ENCODE data around the gene MINDY2.
"Not testable (repeated sequence)": the region's sequence is repeated elsewhere in the genome, so short reads cannot be mapped to it uniquely, and the experiment has no call there.

The MINDY2 gene

DNA sequence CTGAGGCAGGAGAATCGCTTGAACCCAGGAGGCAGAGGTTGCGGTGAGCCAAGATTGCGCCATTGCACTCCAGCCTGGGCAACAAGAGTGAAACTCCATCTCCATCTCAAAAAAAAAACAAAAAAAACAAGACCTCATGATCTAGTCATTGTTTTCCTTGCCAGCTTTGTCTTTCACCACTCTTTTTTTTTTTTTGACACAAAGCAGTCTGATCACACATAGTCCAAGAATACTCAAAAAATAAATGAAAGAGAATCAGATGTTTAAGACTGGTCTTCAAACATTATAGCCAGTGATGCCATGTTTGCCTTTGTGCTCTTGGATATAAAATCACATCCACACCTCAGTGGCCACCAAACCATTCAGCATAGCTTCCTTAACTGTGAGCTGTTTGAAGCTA lies 15.8 kb upstream of the MINDY2 start:
- DNase-seq (ENCODE audit: low read depth) = no peak

DNA sequence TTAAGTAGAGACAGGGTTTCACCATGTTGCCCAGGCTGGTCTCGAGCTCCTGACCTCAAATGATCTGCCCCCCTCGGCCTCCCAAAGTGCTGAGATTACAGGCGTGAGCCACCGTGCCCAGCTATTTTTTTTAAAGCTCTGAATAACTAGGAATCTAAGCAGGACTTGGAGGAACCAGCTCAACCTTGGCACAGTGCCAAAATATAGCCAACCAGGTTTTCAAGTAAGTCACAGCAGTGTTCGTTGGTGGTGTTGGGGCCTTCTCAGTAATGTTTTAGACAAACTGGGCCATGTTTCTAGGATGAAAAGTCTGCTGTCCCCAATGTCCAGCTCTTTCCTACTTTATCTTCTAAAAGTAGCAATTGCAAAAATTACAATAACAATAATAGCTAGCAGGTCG lies 15.1 kb upstream of the MINDY2 start:
- DNase-seq (ENCODE audit: low read depth) = no peak

DNA sequence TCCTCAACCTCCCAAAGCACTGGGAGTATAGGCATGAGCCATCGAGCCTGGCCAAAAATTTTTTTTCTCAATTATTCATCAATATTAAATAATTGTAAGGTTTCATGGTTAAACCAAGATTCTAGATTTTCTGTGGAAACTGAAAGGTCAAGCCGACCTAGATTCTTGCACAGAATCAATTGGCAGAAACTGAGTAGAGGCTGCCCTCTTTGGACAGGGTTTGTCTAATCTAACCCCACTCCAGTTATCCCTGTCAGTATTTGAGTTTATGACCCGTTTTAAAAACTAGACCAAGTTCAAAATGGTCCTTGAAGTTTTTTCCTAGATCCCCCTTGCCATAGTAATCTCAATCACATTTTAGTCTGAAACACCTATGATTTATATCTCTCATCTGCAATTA lies 13.0 kb upstream of the MINDY2 start:
- no peak for DNase-seq (ENCODE audit: low read depth)

DNA sequence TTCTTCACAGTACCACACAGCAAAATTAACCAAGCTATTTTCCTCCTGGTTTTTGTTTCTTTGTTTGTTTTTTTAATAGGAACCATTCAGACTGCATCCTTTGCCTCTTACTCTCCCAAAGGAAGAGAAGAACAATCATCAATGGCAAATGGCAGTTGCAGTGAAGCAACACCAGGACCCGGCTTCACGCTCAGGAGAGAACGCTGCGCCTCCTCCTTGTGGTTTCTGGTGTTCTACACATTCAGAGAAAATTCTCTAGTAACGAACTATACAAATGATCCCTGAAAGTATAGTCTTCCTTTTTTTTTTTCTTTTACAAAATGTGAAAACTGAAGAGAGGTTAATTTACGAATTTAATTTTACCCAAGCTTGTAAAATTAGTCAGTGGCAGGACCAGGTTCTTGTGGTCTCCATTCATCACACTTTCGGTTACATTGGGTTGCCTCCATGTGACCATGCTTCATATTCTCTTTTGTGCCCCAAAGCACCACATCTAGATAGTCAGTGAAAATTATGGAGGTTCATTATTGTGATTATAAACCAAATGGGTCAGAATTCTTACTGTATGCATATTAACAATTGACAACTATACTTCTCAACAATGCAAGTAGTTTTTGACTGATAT lies 10.6 kb upstream of the MINDY2 start:
- DNase-seq (ENCODE audit: low read depth) = no peak

DNA sequence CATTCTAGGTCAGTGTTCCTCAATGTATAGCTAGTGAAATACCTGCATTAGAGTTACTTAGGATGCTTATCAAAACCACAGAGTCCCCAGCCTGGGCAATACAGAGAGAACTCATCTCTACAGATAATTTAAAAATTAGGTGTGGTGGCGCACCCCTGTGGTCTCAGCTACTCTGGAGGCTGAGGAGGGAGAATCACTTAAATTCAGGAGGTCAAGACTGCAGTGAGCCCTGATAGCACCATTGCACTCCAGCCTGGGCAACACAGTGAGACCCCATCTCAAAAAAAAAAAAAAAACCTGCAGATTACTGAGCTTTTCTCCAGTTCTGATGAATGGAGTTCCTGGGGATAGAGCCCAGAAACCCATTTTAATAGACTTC lies 10.1 kb upstream of the MINDY2 start:
- DNase-seq (ENCODE audit: low read depth) = no peak

DNA sequence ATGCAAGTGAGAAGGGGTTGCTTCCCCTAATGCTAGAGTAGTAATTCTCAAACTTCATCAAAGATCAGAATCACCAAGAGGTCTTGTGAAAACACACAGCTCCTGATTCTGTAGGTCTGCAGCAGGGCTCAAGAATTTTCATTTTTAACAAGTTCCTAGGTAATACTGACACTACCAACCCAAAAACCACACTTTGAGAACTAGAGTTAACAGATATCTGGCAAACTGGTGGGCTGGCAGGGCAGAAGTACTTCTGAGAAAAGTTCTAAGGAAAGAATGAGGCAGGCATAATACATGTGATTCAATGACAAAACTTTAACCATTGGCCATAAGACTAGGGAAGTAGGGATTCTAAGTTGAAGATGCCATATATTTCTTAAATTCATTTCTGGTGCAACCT lies 8.8 kb upstream of the MINDY2 start:
- DNase-seq (ENCODE audit: low read depth) = no peak

DNA sequence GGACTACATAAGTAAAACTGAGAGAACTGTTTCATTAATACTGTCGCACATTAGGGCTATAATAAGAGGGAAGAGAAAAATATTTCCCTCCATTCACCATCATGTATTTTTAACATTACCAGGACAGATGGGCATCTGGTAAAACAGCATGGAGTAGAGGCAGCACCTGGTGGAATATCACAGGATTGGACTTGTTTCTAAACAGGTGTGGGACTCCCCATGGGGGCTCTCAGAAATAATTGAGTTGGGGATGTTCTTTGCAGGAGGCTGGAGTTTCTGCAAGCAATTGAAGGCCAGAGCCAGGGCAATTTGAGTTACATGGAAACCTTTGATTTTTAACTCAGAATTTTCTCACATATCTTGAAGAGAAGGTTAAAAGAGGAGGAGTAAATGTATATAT lies 8.4 kb upstream of the MINDY2 start:
- no peak for DNase-seq (ENCODE audit: low read depth)

DNA sequence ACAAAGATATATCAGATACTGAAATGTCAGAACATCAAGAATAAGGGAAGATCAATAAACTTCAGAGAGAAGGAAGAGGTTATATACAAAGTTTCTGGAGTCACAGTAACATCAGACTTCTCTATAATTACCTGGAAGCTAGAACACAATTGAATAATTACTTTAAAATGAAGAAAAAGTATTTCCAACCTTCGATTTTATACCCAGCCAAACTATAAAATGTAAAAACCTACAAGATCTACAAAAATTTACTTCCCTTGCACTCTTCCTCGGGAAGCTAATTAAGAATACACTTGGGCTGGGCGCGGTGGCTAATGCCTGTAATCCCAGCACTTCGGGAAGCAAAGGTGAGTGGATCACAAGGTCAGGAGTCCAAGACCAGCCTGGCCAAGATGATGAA lies 6.6 kb upstream of the MINDY2 start:
- DNase-seq (ENCODE audit: low read depth) = no peak

DNA sequence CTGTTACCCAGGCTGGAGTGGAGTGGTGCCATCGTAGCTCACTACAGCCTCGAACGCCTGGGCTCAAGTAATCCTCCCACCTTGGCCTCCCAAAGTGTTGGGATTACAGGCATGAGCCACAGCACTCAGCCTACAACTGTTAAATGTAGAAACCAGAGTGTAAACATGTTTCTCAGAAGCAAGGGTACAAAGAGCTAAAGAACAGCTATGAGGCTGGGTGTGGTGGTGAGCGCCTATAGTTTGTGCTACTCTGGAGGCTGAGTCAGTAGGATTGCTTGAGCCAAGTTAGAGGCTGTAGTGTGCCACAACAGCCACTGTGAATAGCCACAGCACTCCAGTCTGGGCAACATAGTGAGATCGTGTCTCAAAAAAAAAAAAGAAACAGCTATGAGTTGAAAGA lies 4.8 kb upstream of the MINDY2 start:
- no peak for DNase-seq (ENCODE audit: low read depth)

DNA sequence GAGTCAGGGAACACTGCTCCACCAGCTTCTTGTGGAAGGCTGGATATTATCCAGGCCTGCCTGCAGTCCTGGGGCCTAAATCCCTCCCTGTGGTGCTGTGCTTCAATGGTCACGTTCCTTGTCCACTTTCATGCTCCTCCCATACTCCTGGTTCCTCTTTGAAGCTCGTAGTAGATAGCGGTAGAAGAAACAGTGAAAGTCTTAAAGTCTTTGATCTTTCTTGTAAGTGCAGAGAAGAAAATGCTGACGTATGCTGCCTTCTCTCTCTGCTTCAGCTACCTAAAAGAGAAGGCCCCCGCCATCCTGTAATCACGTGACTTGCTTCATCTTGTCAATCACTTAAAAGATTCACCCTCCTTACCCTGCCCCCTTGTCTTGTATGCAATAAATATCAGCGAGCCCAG lies 2.5 kb upstream of the MINDY2 start:
- not testable (repeated sequence) for DNase-seq (ENCODE audit: low read depth)

DNA sequence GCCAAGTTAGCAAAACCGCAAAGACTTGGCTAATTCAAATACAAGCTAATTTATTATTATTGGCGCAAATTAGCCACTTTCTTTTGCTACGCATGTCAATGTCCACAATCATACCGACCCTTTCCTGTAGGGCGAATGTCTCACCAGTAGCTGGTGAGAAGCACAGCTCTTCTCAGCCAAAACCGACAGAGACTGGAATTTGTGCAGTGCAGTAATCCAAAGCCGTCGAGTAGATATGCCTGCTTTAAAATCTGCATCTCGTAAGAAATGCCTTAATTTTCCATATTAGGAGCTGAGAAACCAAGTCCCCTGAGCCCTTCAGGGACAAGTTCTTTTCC lies 614 bp upstream of the MINDY2 start:
- peak; percentile 70 for DNase-seq (ENCODE audit: low read depth)

DNA sequence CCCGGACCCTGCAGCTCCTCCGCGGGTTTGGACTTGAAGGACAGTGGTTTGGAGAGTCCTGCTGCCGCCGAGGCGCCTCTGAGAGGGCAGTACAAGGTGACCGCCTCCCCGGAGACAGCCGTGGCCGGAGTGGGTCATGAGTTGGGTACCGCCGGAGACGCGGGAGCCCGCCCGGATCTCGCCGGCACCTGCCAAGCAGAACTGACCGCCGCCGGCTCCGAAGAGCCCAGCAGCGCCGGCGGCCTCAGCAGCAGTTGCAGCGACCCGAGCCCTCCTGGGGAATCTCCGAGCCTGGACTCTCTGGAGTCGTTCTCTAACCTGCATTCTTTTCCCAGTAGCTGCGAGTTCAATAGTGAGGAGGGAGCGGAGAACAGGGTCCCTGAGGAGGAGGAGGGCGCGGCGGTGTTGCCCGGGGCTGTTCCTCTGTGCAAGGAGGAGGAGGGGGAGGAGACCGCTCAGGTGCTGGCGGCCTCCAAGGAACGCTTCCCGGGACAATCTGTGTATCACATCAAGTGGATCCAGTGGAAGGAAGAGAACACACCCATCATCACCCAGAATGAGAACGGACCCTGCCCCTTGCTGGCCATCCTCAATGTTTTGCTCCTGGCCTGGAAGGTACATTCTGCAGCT lies 634 bp downstream of the MINDY2 start:
- no peak for DNase-seq (ENCODE audit: low read depth)

DNA sequence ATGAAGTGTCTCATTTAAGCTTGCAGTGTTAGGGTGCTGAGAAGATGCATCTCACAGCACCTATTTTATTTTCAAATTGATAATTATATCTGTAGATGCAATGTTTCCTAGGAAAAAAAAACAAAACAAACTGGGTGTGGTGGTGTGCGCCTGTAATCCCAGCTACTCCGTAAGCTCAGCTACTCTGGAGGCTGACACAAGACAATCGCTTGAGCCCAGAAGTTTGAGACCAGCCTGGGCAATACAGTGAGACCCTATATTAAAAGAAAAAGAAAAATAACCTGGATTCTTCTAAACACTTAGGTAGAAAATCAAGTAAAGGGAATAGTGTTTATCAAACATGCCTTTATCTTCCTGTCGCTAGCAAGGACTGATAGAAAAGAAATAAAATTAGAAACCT lies 1.9 kb downstream of the MINDY2 start:
- DNase-seq (ENCODE audit: low read depth) = no peak

DNA sequence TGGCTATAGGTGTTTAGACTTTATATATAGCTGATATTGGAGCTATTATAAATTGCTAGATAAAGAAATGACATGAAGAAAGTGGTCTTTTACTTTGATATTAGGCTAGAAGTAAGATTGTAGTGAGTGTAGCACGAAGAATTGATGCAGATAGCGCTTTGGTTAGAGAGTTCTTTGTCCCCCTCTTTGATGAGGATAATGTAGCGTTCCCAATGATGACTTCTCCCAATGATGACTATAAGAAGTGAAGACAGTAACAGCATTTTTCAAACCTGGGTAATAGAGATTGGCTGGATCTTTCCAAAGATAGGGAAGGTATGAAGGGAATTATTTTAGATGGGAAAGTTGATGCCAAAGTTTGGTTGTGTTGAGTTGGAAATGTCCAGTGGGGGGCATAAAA lies 4.3 kb downstream of the MINDY2 start:
- no peak for DNase-seq (ENCODE audit: low read depth)

DNA sequence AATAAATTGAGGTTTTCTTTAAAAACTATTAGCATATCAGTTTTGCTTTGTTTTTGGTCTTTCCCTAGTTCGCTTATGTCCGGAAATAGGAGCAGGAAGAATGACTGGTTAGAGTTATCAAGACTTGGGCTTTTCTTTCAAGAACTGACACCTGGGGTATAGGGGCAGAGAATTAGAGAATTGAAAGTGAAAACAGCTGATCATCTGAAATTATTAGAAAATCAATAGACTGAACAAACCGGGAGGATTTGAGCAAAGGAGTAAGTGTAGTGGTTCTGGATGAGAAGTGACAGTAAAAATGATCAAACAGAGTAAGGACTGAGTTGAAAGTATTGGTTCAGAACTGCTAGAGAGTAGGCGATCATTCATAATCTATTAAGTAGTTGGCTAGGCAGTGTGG lies 6.0 kb downstream of the MINDY2 start:
- no peak for DNase-seq (ENCODE audit: low read depth)

DNA sequence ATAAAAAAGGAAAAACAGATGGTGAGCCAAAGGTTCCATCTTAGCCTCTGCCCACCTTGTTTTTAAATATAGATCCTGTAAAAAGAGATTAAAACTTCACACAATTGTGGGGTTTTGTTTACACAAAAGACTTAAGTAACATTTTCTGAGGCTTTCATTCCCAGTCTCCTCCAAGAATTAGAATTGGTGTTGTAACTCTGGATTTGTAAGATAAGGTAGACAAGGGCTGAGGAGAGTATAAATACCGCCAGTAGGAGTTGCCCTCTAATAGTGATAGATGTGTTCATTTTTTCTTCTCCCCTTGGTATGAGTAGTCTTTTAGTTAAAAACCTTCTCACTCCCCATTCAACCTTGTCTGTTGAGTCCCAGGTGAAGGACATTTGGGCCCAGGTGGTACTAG lies 8.5 kb downstream of the MINDY2 start:
- DNase-seq (ENCODE audit: low read depth) = no peak

DNA sequence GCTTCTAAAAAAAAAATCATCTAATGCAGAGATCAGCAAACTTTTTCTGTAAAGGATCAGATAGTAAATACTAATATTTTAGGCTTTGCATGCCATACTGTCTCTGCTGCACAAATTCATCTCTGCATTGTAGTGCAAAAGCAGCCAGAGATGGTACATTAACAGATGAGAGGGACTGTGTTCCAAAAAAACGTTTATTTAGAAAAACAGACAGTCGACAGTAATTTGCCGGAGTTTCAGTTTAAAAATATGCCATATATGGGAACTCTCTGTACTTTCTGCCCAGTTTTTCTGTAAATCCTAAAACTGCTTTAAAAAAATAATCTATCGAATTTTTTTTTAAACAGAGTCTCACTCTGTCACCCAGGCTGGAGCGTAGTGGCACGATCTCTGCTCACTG lies 14.3 kb downstream of the MINDY2 start:
- no peak for DNase-seq (ENCODE audit: low read depth)

DNA sequence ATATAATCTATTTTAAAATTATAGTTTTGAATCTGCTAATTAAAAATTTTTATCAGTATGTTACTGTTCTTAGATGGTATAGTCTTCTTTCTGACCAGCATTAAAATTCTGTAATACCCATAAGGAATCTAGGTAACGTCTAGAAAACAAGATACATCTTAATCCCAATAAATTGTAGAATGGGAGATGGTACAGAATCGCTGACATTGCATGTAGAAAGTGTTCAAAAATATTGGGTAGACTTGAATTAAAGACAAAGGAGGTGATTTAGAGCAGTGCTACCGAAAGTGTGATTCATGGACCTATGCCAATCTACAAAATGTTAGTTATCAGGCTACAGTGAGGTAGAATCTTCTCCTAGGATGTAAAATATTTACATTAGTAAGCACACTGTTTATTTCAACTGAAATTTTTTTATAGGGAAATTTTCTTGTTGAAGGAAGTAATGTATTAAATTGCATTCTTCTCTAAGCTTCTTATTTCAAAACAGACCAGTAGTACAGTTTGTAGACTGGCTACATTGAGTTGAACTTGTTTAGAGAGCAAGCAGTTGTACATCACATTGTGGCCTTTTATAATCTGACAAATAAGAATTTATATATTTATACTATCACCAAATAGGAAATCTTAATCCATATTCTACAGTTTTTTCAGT lies 17.1 kb downstream of the MINDY2 start:
- DNase-seq (ENCODE audit: low read depth) = no peak

DNA sequence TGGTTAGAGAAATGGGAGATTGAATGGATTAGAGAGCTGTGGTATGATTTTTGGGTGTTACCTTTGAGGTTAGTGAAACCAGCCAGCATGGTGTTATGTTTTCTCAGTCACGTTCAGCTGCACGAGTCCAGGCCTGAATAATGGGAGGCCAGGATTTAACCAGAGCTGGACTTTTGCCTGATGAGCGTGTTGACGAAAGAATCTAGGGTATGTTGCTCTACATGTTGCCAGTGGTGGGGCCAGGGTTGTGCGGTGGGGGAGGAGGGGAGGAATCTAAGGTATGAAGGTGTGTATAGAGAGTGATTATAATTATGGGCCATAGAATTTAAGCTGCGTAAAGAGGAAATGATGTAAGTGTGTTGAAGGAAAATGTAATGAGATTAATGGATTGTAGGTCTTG lies 22.8 kb downstream of the MINDY2 start:
- no peak for DNase-seq (ENCODE audit: low read depth)

DNA sequence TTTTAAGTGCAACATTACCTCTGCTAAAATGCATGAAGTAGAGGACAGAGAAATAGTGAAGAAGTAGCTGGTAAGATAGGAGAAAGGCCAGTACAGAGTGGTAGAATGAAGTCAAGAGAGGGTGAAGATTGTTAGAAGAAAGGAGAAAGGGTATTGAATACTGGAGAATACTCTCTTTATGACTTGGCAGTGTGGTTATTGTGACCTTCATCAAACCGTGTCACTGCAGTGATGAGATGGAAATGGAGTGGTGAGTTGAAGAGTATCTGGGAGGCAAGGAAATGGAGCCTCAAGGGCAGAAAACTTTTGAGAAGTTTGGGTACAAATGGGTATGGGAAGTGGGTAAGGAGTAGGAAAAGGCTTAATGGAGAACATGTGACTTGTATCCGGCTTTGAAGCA lies 24.7 kb downstream of the MINDY2 start:
- DNase-seq (ENCODE audit: low read depth) = no peak

DNA sequence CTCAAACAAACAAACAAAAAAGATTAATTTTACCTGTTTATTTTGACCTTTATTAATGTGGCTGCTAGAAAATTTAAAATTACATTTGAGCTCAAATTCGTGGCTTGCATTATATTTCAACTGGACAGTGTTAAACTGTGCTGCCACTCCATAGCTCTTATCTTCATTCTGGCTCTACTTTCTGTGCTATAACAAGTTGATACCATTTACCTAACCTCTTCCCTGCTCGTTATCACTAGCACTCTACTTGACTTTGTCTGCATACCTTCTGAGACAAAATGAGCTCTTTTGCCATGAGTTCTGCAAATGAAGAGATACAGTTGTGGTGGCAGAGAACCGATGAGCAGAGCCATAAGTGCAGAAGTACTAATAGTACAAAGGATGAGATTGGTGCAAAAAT lies 26.4 kb downstream of the MINDY2 start:
- no peak for DNase-seq (ENCODE audit: low read depth)

DNA sequence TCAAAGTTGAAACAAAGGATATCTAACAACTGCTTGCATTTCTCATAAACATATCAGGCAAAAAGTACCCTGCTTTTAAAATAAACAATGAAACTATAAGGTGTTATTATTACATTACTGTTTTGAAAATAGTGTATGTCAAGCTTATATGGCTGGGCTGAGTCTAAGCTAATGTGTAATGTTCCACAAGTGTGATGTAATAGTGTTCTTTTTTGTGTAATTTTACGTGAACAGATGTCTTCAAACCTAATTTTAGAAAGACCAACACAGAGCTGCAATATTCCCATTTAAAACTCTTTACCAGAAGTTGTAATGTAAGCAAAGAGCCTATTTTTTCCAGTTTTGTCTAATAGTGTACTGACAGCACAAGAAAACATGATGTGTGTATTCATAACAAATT lies 34.0 kb downstream of the MINDY2 start:
- DNase-seq (ENCODE audit: low read depth) = no peak

DNA sequence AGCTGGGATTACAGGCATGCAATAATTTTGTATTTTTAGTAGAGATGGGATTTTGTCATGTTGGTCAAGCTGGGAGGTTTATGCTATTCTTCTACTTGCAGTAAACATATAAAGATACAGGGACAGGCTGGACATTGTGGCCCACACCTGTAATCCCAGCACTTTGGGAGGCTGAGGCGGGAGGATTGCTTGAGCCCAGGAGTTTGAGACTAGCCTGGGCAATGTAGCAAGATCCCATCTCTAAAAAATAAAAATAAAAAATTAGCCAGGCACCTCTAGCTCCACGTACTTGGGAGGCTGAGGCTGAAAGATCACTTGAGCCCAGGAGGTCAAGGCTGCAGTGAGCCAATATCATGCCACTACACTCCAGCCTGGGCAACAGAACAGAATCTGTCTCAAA lies 52.2 kb downstream of the MINDY2 start:
- not testable (repeated sequence) for DNase-seq (ENCODE audit: low read depth)

DNA sequence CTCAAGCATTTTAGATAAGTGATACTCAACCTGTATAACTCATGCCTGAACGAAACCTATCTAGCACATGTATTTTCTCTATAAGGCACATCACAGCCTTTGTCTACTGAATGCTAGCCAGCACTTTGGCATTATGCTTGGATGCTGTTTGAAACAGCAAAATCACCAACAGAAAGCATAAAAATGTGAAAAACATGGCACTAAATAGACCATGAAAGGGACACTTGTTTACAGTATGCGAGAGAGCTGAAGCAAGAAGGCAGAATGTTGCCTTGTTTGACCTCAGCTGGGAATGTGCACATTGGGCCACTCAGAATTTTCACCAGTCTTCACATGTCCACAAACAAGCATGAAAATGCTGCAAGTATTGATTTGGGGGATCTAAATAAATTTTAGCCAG lies 59.5 kb downstream of the MINDY2 start:
- DNase-seq (ENCODE audit: low read depth) = no peak
